Measurements from ENCODE around the gene STK17A.

STK17A gene

GRCh38 chr7:43582503-43583423 is at the start of gene STK17A (continued):
- no peak for TF ChIP-seq REST (tag by site-specific recombination; IDR thresholded peaks at IDR 0.05)
- TF ChIP-seq ZNF510 (tag by site-specific recombination; IDR thresholded peaks at IDR 0.05; ENCODE audit: insufficient replicate concordance), result no peak
- TF ChIP-seq ZSCAN5A (tag by site-specific recombination; IDR thresholded peaks at IDR 0.05), result no peak
- TF ChIP-seq ZNF214 (tag by site-specific recombination; IDR thresholded peaks at IDR 0.05; ENCODE audit: borderline replicate concordance), result no peak
- peak; percentile 60 for TF ChIP-seq ZNF335 (tag by site-specific recombination; conservative IDR thresholded peaks at IDR 0.05)
- TF ChIP-seq ZNF311 (tag by site-specific recombination; IDR thresholded peaks at IDR 0.05; ENCODE audit: borderline replicate concordance), result no peak
- no peak for TF ChIP-seq ZBTB48 (tag by site-specific recombination; IDR thresholded peaks at IDR 0.05)
- TF ChIP-seq ZNF341 (tag by site-specific recombination; IDR thresholded peaks at IDR 0.05; ENCODE audit: low read depth), result no peak
- TF ChIP-seq PRDM4 (tag by site-specific recombination; IDR thresholded peaks at IDR 0.05), result no peak
- TF ChIP-seq ZNF175 (tag by site-specific recombination; IDR thresholded peaks at IDR 0.05), result no peak
- TF ChIP-seq ZNF530 (tag by site-specific recombination; IDR thresholded peaks at IDR 0.05; ENCODE audit: low read depth), result no peak
- TF ChIP-seq ZNF623 (tag by site-specific recombination; IDR thresholded peaks at IDR 0.05), result no peak
- no peak for TF ChIP-seq ZNF624 (tag by site-specific recombination; IDR thresholded peaks at IDR 0.05)
- no peak; the same call in 1 of the 2 replicates for TF ChIP-seq HOXC10 (CRISPR knock-in tag; IDR thresholded peaks at IDR 0.05)
- TF ChIP-seq YY2 (tag by site-specific recombination; IDR thresholded peaks at IDR 0.05), result no peak
- TF ChIP-seq ZNF26 (tag by site-specific recombination; IDR thresholded peaks at IDR 0.05), result no peak
- peak; percentile 14; the same call in 1 of the 2 replicates for TF ChIP-seq KLF8 (tag by site-specific recombination; IDR thresholded peaks at IDR 0.05)
- peak; percentile 52; the same call in 1 of the 2 replicates for TF ChIP-seq GLIS2 (tag by site-specific recombination; IDR thresholded peaks at IDR 0.05)
- TF ChIP-seq ZNF433 (tag by site-specific recombination; IDR thresholded peaks at IDR 0.05; ENCODE audit: low read depth), result no peak
- TF ChIP-seq ZNF274 (IDR thresholded peaks at IDR 0.05; ENCODE audit: low read length), result no peak
- no peak for TF ChIP-seq ZNF274 (tag by site-specific recombination; IDR thresholded peaks at IDR 0.05; ENCODE audit: borderline replicate concordance)
- TF ChIP-seq ZNF391 (tag by site-specific recombination; IDR thresholded peaks at IDR 0.05; ENCODE audit: borderline replicate concordance, low read depth), result 0 out of 2 replicates have a peak, but pooled peaks have one; percentile 16
- TF ChIP-seq PRDM6 (tag by site-specific recombination; IDR thresholded peaks at IDR 0.05), result no peak
- no peak for TF ChIP-seq ZNF174 (tag by site-specific recombination; IDR thresholded peaks at IDR 0.05)
- no peak for TF ChIP-seq ZNF513 (tag by site-specific recombination; IDR thresholded peaks at IDR 0.05)
- no peak for TF ChIP-seq SETDB1 (IDR thresholded peaks at IDR 0.05; ENCODE audit: insufficient read length, low read length)
